ENCODE results near the gene KANSL1L. TPM values are rescaled to one million over a fixed set of nuclear protein-coding genes. Genes with fewer than 3 reads are reported as not detected.

Gene KANSL1L
- total and polyA plus RNA-seq, 9 of the 15 experiments (the other 6 are each of a cell fraction or from before 2014, with no cell fraction given): 1.3 to 6.7 (median 2.4) TPM

- no peak overlapping the region for H2AFZ ChIP-seq (ENCODE audit: low read depth, low read length)
- no peak overlapping the region for H3K4me3 ChIP-seq
- ChIA-PET POLR2A (no interaction called here), CTCF (ENCODE audit: low intra/inter-chr PET ratio) (no interaction called here)
- no peaks in the 10 kb centered on the region for H4K20me1 ChIP-seq (replicated peaks; ENCODE audit: control insufficient read depth, insufficient read depth, low read length)
- intact Hi-C loops (cut with micrococcal nuclease) (no loop called here), in situ Hi-C loops (cut with MboI) (no loop called here)
- DNase-seq (ENCODE audit: extremely low read depth in 1 of 4, low spot score in 3 of 4) (no peak), ATAC-seq (no peak), FAIRE-seq (no peak)
- BruUV-seq (replicated peaks): no TSS peak
- H3K79me2 ChIP-seq (ENCODE audit: control insufficient read depth, insufficient read depth, low read length): no peaks in the 10 kb centered on the region
- no peak overlapping the region for H3K27ac ChIP-seq (ENCODE audit: extremely low read depth, low read depth, low read length)
- H3K4me2 ChIP-seq (ENCODE audit: insufficient read depth, low read length): no peak overlapping the region
- H3K36me3 ChIP-seq (ENCODE audit: control insufficient read depth, insufficient read depth, low read length): no peaks in the 10 kb centered on the region
- no peaks in the 10 kb centered on the region for H3K9me3 ChIP-seq (replicated peaks; ENCODE audit: control insufficient read depth, insufficient read depth, low read depth, low read length)
- no peaks in the 10 kb centered on the region for H3K9me1 ChIP-seq (ENCODE audit: control insufficient read depth, insufficient read depth, low read length)
- H3K4me1 ChIP-seq (replicated peaks in 1 of 2; ENCODE audit: control insufficient read depth in 2 of 2, insufficient read depth in 2 of 2, low read length in 2 of 2): no peaks in the 10 kb centered on the region
- H3K27me3 ChIP-seq (ENCODE audit: control insufficient read depth in 2 of 2, insufficient read depth in 2 of 2, low read length in 2 of 2): no peaks in the 10 kb centered on the region
- H3K9ac ChIP-seq (ENCODE audit: insufficient read depth in 1 of 2, low read depth in 2 of 2, low read length in 2 of 2): no peak overlapping the region
- TF ChIP-seq CLOCK (CRISPR knock-in tag; IDR thresholded peaks at IDR 0.05; ENCODE audit: borderline replicate concordance) (no peak), EP400 (IDR thresholded peaks at IDR 0.05) (no peak), BDP1 (IDR thresholded peaks at IDR 0.05; ENCODE audit: insufficient read depth, insufficient read length) (no peak), XRCC3 (IDR thresholded peaks at IDR 0.05) (no peak), MAX (CRISPR knock-in tag; IDR thresholded peaks at IDR 0.05) (no peak), USF2 (CRISPR knock-in tag; IDR thresholded peaks at IDR 0.05) (no peak), COPS2 (conservative IDR thresholded peaks at IDR 0.05) (no peak), ZNF512 (tag; IDR thresholded peaks at IDR 0.05) (no peak), ZNF408 (CRISPR knock-in tag; IDR thresholded peaks at IDR 0.05; ENCODE audit: low read depth) (no peak), TFAP4 (CRISPR knock-in tag; IDR thresholded peaks at IDR 0.05; ENCODE audit: borderline replicate concordance) (no peak)
Observed at GRCh38 chr2:210132239-210132638, 39.0 kb downstream of the KANSL1L start.

Measured in K562 (cell line).